NOMO-1 treated with dmso at 0.1 percent for 144 hours (cell line): ENCODE measurements around the gene SCFD2.
"Not testable (repeated sequence)": the region's sequence is repeated elsewhere in the genome, so short reads cannot be mapped to it uniquely, and the experiment has no call there.

Experiments used
- DNase-seq: peaks from one replicate; lab custom pipeline; 2025; ENCODE audit not compliant: unreplicated experiment; lab: John Stamatoyannopoulos, UW

The SCFD2 gene

DNA sequence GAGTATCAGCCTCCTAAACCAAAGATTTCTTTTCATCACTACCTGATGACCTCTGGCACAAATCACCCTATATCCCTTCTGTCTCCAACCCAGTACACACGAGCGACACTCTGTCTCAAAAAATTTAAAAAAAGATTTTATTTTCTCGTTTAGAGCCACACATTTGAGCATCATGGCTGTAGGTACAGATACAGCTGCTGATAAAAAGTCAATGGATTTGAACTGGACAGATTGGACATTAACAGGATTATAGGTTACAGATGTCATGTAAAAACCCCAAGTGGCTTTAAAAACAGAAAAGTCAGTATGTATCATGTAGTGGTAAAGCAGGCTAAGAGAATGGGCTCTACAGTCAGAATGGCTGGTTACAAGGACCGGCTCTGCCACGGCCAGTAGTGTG, 171.1 kb downstream of the SCFD2 start:
- no peak for DNase-seq

DNA sequence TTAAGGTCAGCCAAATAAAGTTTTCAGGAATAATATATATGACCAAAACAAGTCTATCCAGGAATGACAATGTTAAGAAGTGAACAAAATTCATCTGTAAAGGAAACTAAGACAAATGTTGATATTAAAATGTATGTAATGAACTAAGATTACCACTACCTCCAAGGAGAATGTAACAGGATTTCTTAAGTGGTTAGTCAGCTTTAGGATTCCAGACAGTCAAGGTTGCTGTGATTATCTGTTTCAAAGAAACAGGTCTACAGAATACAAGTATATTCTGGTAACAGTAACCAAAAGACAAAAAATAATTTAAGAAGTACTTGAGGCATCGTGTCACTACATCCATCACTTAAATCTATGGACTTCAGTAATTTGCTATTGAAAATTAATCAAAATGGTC, 172.8 kb downstream of the SCFD2 start:
- DNase-seq, result no peak

DNA sequence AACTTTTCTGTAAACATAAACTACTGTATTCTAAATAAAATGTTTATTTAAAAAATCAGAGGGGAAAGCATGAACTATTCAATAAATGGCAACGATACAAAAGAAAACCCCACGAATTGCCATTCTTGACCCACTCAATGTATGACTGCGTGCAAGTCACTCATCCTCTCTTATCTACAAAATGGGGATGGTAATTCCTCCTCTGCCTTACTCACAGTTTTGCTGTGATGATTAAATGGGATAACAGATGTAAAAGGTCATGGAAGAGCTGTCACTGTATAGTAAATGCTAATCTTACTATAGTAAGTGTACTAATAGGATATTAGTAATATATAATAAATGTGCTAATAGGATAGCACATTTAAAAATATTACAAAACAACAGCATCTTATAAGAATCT, 173.4 kb downstream of the SCFD2 start:
- DNase-seq, result no peak

DNA sequence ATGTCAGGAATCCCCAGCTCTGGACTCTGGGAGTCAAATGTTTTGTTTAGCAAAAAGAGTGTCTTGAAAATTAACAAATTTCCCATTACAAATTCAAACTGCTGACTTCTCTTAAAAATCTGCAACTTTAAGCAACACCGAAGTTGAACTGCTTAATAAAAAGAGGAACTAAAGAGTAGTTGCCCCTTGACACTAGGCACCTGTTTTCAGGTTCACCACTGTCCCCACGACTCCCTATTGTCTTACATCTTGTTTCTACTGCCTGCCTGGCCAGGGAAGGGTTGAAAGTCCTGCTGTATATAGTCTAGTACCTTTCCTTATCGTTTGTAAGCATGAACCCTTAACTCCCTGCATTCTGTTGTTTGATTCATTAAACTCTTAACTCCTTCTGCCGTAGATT, 173.9 kb downstream of the SCFD2 start:
- DNase-seq, result no peak

DNA sequence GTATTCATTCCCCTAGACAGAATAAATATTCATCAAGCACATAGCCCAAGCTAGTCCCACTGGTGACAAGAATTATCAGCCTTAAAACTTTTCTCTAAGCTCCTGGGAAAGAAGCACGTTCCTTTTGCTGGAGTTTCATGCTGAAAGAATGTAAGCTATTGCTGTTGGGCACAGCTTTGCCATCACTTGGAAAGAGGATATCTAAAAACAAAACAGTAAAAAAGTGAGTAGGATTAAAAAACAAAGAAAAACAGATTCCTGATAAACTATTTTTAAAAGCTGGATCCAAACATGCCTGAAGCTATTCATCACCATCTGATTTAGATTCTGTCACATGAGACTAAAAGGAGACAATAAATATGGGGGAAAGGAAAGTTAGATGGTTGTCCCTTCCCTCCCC, 176.8 kb downstream of the SCFD2 start:
- no peak for DNase-seq

DNA sequence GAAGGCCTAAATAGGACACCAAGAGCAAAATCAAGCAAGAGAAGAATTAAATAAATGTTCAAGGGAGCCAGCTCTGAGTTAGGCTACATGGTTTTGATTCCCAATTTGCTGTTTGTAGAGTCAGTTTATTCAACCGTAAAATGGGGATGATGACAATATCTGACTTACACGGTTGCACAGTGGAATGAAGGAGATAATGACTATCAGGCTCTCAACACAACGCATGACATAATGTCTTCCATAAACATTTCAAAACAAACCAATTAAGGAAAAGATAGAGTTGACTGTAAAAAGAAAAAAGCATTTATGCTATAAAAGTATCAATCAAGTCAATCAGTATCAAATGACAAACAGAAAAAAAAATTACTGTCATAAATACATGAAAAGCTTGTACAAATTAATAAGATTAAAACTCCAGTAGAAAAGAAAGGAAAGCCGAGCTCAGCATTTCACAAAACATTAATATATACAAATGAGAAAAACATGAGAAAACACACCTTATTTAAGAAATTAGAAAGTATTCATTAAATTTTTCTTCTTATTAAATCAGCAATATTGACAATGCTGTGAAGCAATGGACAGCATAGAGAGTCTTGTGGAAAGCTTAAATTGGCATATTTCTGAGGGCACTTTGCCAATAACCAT, 179.0 kb downstream of the SCFD2 start:
- no peak for DNase-seq

DNA sequence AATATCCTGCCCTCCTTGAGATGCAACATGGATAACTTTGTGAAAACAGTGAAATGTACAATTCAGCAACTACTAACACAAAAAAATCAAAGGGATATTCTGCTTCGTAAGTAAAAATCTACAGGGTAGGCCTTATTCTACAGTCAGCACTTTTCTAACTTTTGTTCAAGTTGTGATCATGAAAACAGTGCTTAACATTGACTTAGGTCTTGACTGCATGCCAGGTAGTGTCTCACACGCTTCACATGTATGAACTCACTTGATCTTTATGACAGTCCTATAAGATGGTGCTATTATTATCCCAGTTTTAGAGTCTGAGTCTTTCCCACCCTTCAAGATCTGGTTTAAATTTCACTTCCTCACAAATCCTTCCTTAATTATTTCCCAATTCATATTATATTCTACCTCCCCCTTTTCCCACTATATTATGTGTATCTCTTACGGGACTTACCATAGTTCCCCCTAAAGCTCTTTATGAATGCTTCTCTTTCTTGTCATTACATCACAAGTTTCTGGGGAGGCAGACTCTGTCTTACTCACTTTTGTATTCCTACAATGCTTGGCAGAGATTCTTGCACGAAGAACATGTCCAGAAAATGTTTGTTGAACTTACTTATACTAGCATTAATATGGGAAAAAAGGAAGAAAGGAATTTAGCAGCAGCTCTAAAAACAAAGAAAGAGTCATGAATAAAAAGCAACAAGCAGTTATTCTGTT, 179.8 kb downstream of the SCFD2 start:
- DNase-seq, result no peak

DNA sequence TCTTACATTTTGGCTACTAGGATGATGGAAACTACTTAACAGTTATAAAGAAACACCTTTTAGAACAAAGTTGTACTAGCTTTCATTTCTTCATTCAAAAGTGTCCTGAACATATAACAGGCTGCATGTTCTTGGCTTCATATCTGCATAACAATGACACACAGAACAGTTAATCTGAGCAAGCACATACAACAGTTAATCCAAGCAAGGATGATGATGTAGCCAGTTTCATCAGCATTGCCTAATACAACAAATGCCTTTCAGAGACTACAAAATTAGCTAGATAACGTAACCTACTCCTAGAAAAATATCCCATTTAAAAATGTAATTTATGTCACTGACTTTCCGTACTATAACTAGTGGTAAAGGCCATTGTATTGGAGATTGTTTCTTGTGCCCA, 182.1 kb downstream of the SCFD2 start:
- DNase-seq, result no peak

DNA sequence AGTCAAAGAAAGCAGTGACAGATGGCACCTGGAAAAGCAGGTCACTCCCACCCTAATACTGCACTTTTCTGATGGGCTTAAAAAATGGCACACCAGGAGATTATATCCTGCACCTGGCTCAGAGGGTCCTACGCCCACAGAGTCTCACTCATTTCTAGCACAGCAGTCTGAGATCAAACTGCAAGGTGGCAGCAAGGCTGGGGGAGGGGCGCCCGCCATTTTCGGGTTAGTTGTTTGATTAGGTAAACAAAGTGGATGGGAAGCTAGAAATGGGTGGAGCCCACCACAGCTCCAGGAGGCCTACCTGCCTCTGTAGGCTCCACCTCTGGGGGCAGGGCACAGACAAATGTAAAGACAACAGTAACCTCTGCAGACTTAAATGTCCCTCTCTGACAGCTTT, 188.1 kb downstream of the SCFD2 start:
- DNase-seq, result not testable (repeated sequence)

DNA sequence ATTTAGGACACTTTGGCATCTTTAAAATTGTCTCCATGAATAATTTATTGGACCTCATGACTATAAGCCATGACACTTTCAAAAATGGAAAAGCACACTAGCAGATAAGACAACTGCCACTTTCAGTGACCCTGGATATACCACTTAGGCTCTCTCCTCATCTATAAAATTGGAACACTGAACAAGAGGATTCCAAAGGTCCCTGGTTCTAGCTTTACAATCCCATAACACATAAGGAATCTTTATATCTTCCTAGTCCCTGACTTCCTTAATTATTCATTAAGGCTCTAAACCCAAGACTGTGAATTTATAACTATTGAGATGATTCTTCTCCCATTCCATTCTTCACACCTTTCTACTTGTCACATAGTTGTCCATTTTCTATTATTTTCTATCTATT, 190.2 kb downstream of the SCFD2 start:
- no peak for DNase-seq

DNA sequence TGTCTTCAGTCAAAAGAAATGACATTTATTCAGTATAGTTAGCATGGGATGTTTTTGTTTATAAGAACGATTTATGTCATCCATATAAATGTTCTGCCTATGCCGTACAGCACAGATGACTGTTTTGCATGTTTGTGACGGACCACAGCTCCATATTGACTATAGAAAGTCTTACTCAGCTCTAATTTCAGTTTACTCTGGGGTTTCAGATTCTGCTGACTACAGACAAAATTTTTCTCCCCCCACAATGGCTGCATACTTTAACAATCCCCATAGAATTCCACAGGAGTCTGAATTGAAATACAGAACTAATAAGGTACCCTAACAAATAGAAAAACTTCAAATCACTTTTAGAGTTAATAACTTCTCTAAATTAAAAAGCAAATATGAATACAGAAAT, 191.0 kb downstream of the SCFD2 start:
- DNase-seq, result no peak

DNA sequence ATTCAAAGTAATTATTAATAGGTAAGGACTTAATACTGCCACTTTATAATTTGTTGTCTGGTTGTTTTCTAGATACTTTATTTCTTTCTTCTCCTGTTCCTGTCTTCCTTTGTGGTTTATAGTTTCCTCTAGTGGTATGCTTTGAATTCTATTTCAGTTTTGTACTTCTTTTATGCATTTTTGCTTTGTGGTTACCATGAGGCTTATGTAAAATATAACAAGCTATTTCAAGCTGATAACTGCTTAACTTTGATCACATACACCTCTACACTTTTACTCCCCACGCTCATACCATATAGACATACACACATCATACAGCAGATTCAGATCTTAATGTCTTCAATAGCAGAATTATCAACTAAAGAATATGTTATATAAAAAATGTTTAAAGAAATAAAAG, 192.3 kb downstream of the SCFD2 start:
- DNase-seq, result no peak

DNA sequence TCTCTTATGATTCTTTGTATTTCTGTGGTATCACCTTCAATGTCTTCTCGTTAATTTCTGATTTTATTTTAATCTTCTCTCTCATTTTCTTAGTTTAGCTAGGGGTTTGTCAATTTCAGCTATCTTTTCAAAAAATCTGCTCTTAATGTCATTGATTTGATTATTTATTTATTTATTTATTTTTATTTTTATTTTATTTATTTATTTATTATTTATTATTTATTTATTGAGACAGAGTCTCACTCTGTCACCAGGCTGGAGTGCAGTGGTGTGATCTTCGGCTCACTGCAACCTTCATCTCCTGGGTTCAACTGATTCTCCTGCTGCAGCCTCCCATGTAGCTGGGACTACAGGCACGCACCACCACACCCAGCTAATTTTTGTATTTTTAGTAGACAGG, 194.1 kb downstream of the SCFD2 start:
- no peak for DNase-seq

DNA sequence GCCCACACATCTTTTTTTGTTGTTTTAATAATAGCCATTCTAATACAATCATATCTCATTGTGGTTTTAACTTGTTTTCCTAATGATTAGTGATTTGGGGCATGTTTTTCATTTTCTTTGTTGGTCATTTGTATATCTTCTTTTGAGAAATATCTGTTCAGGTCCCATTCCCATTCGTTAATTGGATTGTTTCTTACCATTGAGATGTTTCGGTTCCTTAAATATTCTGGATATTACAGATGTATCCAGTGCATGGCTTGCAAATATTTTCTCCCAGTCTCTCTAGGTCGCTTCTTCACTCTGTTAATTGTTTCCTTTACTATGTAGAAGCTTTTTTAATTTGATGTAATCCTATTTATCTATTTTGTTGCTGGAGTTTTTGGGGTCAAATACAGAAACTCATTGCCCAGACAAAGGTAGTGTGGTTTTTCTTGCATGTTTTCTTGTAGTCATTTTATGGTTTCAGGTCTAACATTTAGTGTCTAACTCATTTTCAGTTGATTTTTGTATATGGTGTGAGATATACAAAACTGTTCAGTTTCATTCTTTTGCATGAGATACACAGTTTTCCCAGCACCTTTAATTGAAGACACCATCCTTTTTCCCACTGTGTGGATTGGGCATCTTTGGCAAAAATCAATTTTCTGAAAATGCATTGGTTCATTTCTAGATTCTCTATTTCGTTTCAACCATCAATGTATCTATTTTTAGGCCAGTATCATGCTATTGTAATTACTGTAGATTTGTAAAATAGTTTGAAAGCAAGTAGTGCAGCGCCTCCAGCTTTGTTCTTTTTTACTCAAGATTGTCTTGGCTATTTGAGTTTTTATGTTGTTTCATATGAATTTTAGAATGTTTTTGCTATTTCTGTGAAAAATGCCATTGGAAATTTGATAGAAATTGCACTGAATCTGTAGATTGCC, 195.9 kb downstream of the SCFD2 start:
- no peak for DNase-seq

DNA sequence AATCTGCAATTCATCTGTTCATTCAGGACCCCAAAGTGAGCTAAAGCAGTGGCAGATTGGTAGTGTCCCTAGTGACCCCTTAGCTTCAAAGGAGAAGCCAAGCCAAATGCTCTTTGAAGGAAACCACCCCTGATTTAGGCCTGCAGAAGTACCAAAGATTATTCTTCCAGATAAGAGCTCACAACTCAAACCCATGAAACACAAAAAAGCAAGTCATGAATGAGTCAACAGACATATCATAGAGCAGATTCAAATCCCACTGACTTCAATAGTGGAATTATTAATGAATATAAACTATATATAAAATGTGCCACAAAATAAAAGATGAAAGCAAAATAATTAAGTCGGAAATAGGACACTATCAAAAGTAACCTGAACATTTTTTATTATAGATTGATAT, 197.6 kb downstream of the SCFD2 start:
- DNase-seq, result no peak

DNA sequence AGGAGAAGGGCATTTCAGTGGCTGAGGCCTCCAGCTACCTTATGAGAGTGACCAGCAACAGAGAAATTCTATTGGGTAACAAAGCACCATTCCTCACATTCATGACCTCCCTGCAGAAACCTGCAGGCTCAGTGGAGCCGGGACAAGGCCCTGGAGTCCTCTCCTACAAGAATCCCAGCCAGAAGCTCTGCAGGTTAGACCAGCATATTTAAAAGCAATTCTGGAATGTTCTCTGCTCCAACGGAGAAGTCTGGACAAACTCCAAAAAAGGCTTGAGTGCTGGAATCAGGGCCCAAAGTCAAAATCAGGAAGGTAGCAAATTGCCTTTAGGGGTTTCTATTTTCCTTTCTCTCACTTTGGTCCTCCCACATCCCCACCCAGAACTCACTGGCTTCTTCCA, 202.9 kb downstream of the SCFD2 start:
- DNase-seq, result no peak

DNA sequence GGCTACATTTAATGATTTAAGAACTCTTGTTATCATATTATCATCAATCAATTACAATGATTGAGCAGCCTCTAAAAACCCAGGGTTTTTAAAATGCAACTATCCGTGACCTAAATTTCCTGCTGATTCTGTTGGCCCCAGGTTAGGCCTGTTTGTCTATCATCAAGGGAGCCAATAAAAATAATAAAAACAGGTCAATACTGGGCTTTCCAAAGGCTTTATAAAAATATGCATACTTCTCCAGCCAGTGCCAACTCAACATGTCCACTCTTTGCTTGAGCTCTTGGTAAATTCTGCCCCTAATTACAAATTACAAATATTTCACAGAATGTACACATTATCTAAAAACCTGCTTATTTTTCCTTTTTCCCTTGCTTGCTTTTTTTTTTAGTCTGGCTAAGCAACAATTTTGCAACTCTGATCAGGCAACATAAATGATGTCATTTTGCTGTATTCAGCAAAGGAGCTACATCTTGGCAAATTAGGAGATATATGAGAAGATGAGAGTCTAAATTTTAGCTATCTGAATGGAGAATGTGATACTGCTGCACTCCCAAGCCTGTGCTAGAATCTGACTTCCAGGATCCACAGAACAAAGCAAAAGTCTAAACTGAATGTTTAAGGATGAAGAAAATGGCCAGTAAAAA, 204.0 kb downstream of the SCFD2 start:
- DNase-seq, result no peak

DNA sequence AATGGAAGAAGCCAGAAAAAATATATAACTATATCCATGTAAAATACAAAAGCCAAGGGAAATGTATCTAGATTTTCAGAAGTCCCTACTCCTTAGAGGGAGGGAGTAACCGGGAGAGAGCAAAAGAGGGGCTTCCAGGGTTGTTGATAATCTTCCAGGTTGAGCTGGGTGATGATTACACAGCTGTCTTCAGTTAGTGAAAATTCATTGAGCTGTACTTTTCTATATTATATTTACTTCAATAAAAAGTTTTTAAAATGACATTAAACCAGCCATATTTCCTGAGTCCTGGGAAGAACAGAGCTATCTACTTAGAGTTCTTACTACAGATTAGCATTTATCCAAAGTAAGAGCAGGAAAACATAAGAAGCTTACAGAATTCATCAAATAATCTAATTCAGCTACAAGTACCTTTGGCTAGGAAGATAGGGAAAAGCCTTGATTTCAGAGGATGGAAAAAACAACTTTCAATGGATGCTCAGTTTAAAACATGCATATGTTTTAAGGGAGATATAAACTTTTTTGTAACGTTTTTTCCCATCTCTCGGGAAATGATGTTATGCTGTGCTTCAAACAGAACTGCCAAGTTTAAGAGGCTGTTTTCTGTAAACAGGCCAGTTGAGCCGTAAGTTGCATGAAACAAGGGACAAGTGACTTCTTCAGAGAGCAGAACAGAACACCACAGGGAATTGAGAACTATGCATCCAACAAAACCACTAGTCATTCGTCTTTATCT, 204.6 kb downstream of the SCFD2 start:
- DNase-seq, result no peak

DNA sequence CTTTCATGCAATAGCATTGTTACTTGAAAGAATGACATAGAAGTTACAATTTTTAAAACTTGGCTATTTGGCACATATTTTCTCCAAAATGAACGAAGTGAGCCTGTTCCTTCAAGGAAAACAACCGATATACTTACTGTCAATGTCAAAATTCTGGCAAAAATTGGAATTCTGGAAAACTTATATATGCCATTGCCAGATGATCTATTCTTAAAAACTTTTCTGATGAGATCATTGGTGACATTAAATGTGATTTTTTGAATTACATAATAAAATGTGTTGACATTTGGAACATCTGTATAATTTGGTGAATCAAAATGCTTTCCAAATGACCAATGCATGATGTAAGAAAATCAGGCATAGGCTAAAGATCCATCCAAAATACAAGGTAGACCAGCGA, 209.0 kb downstream of the SCFD2 start:
- DNase-seq, result no peak

DNA sequence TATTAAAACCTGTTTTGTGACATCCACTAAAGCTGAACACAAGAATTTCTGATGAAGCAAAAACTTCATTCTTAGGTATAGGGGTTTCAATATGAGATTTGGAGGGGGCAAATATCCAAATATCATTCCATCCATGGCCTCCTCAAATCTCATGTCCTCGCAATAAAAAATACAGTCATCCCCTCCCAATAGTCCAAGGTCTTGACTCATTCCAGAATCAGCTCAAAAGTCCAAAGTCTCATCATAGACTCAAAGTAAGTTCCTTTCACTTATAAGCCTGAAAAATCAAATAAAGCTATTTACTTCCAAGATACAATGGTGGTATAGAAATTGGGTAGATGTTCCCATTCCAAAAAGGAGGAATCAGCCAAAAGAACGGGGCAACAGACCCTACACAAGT, 213.4 kb downstream of the SCFD2 start:
- no peak for DNase-seq

DNA sequence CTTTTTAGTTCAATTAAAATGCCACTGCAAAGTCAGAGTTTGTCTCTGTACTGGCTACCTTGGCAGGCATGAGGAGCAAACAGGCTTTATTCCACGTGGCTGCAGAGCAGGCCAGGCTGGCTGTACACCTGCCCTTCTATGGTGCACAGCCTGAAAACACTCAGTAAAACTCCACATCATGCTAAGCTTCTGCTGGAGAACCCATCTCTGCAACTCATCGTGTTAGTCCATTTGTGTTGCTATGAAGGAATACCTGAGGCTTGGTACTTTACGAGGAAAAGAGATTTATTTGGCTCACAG, 214.4 kb downstream of the SCFD2 start:
- no peak for DNase-seq
